ENCODE results near the gene SHISA5. TPM values are rescaled to one million over a fixed set of nuclear protein-coding genes. Genes with fewer than 3 reads are reported as not detected.

SHISA5 gene
- total RNA-seq, 1 experiment from 2014 or later, result 159 TPM

GRCh38 chr3:48528048-48528447, 24.1 kb upstream of the SHISA5 start:
- ChIA-PET POLR2A (ENCODE audit: unreplicated experiment) (no interaction called here), CTCF (no interaction called here)
- DNase-seq (no peak), ATAC-seq (no peak)
- H3K27ac ChIP-seq (ENCODE audit: low read length), result no peak overlapping the region
- no peaks in the 10 kb centered on the region for H3K4me1 ChIP-seq (ENCODE audit: insufficient read depth, low read length)
- no peaks in the 10 kb centered on the region for H3K79me2 ChIP-seq (ENCODE audit: low read length)
- no peaks in the 10 kb centered on the region for H4K20me1 ChIP-seq (ENCODE audit: low read length)
- H3K9me2 ChIP-seq (replicated peaks; ENCODE audit: low read length), result no peaks in the 10 kb centered on the region
- no TSS peak for BruUV-seq (replicated peaks)
- no peaks in the 10 kb centered on the region for H3K27me3 ChIP-seq (ENCODE audit: low read length)
- H3K9ac ChIP-seq (ENCODE audit: low read length), result no peak overlapping the region
- no peaks in the 10 kb centered on the region for H3K9me3 ChIP-seq (ENCODE audit: low read length)
- TF ChIP-seq, protein P1, sequence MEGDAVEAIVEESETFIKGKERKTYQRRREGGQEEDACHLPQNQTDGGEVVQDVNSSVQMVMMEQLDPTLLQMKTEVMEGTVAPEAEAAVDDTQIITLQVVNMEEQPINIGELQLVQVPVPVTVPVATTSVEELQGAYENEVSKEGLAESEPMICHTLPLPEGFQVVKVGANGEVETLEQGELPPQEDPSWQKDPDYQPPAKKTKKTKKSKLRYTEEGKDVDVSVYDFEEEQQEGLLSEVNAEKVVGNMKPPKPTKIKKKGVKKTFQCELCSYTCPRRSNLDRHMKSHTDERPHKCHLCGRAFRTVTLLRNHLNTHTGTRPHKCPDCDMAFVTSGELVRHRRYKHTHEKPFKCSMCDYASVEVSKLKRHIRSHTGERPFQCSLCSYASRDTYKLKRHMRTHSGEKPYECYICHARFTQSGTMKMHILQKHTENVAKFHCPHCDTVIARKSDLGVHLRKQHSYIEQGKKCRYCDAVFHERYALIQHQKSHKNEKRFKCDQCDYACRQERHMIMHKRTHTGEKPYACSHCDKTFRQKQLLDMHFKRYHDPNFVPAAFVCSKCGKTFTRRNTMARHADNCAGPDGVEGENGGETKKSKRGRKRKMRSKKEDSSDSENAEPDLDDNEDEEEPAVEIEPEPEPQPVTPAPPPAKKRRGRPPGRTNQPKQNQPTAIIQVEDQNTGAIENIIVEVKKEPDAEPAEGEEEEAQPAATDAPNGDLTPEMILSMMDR (conservative IDR thresholded peaks at IDR 0.05; ENCODE audit: low read depth, low read length), result no peak
- TF ChIP-seq EZH2 (IDR thresholded peaks at IDR 0.05; ENCODE audit: low read length, unreplicated experiment) (no peak), EZH2phosphoT487 (IDR thresholded peaks at IDR 0.05; ENCODE audit: borderline replicate concordance, low read length) (no peak)
- H3K4me2 ChIP-seq (ENCODE audit: low read length), result no peak overlapping the region
- H2AFZ ChIP-seq (ENCODE audit: low read length), result no peak overlapping the region
- intact Hi-C loops (cut with micrococcal nuclease), result no loop called here
- no peak overlapping the region for H3K4me3 ChIP-seq (ENCODE audit: low read length)
- no peaks in the 10 kb centered on the region for H3F3A ChIP-seq (ENCODE audit: low read length, unreplicated experiment)
- H3K36me3 ChIP-seq (ENCODE audit: low read depth, low read length), result peaks cover 41% of the 10 kb centered on the region

- Histone ChIP-seq H3F3A (ENCODE audit: low read length, unreplicated experiment) (no peaks in the 10 kb centered on the region), H3K4me3 (ENCODE audit: low read length) (no peak overlapping the region), H3K9me2 (replicated peaks; ENCODE audit: low read length) (no peaks in the 10 kb centered on the region), H3K9me3 (ENCODE audit: low read length) (no peaks in the 10 kb centered on the region), H3K27ac (ENCODE audit: low read length) (no peak overlapping the region), H3K36me3 (ENCODE audit: low read depth, low read length) (peaks cover 29% of the 10 kb centered on the region), H3K79me2 (ENCODE audit: low read length) (no peaks in the 10 kb centered on the region), H4K20me1 (ENCODE audit: low read length) (no peaks in the 10 kb centered on the region), H3K27me3 (ENCODE audit: low read length) (no peaks in the 10 kb centered on the region), H3K4me1 (ENCODE audit: insufficient read depth, low read length) (no peaks in the 10 kb centered on the region), H3K4me2 (ENCODE audit: low read length) (no peak overlapping the region), H3K9ac (ENCODE audit: low read length) (no peak overlapping the region), H2AFZ (ENCODE audit: low read length) (no peak overlapping the region)
- no peak for DNase-seq
- BruUV-seq (replicated peaks), result no TSS peak
- no peak for ATAC-seq
- ChIA-PET POLR2A (ENCODE audit: unreplicated experiment) (no interaction called here), CTCF (no interaction called here)
- TF ChIP-seq EZH2phosphoT487 (IDR thresholded peaks at IDR 0.05; ENCODE audit: borderline replicate concordance, low read length) (no peak), EZH2 (IDR thresholded peaks at IDR 0.05; ENCODE audit: low read length, unreplicated experiment) (no peak)
- TF ChIP-seq, protein P1 (conservative IDR thresholded peaks at IDR 0.05; ENCODE audit: low read depth, low read length), result no peak
- intact Hi-C loops (cut with micrococcal nuclease), result no loop called here
Measured at GRCh38 chr3:48524970-48525369, 21.0 kb upstream of the SHISA5 start.

DNA sequence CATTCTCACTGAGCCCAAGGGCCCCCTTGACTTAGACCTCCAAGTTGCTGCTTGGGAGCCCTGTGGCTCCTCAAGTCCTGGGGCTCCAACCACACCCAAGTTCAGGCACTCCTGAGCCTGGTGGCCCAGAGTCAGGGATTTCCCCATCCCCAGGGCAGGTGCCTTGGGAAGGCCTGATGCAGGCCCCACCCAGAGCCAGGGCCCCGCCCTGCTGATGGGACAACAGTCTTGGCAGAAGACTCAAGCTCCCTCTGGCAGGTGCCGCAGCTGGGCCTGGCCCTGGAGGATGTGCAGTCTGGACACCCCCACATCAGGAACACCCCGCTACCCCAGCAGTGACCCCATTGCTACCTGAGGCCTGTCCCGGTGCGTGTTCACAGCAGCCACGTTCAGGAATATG, 17.7 kb upstream of the SHISA5 start:
- H3K36me3 ChIP-seq (ENCODE audit: low read depth, low read length), result peaks cover 12% of the 10 kb centered on the region; the same call in 1 of the 2 replicates
- no peak overlapping the region for H3K9ac ChIP-seq (ENCODE audit: low read length)
- H3K4me1 ChIP-seq (ENCODE audit: insufficient read depth, low read length), result no peaks in the 10 kb centered on the region
- H3K9me3 ChIP-seq (ENCODE audit: low read length), result no peaks in the 10 kb centered on the region
- H3K27ac ChIP-seq (ENCODE audit: low read length), result no peak overlapping the region
- ChIA-PET POLR2A (ENCODE audit: unreplicated experiment) (no interaction called here), CTCF (no interaction called here)
- intact Hi-C loops (cut with micrococcal nuclease), result no loop called here
- H3K27me3 ChIP-seq (ENCODE audit: low read length), result no peaks in the 10 kb centered on the region
- no TSS peak for BruUV-seq (replicated peaks)
- DNase-seq, result no peak
- TF ChIP-seq EZH2phosphoT487 (IDR thresholded peaks at IDR 0.05; ENCODE audit: borderline replicate concordance, low read length), result no peak
- TF ChIP-seq, protein P1 (conservative IDR thresholded peaks at IDR 0.05; ENCODE audit: low read depth, low read length), result no peak
- no peak for TF ChIP-seq EZH2 (IDR thresholded peaks at IDR 0.05; ENCODE audit: low read length, unreplicated experiment)
- no peak for ATAC-seq
- H3K4me2 ChIP-seq (ENCODE audit: low read length), result no peak overlapping the region
- no peaks in the 10 kb centered on the region for H4K20me1 ChIP-seq (ENCODE audit: low read length)
- H3K79me2 ChIP-seq (ENCODE audit: low read length), result no peaks in the 10 kb centered on the region
- no peaks in the 10 kb centered on the region for H3K9me2 ChIP-seq (replicated peaks; ENCODE audit: low read length)
- no peak overlapping the region for H3K4me3 ChIP-seq (ENCODE audit: low read length)
- no peaks in the 10 kb centered on the region for H3F3A ChIP-seq (ENCODE audit: low read length, unreplicated experiment)
- H2AFZ ChIP-seq (ENCODE audit: low read length), result no peak overlapping the region

All from PC-3 (cell line).